Vagina (tissue), 2 donors: ENCODE data around the gene TMC1. TPM values are rescaled to one million over a fixed set of nuclear protein-coding genes. Genes with fewer than 3 reads are reported as not detected.

Experiments used
- DNase-seq, 2 donors: peaks; one replicate each; pipeline ENCODE4 v3.0.0-alpha.2; 2017; ENCODE audit errors: extremely low spot score in 2 of 2
- H3K27ac ChIP-seq: fragments of 200-600 bp; sonication (generic); one replicate; pipeline ENCODE4 v1.5.1; 2019
- H3K27me3 ChIP-seq: fragments of 200-600 bp; sonication (generic); one replicate; pipeline ENCODE4 v1.5.1; 2019
- H3K36me3 ChIP-seq, 2 donors: fragments of 200-600 bp; sonication (generic); one replicate each; pipeline ENCODE4 v1.5.1; 2017 to 2019
- H3K4me1 ChIP-seq: fragments of 200-600 bp; sonication (generic); one replicate; pipeline ENCODE4 v1.5.1; 2019
- H3K4me3 ChIP-seq, 2 donors: fragments of 200-600 bp; sonication (generic); 1 replicate in 1 of 2; 2 replicates in 1 of 2; pipeline ENCODE4 v1.5.1; 2016 to 2019
- H3K9me3 ChIP-seq: fragments of 200-600 bp; sonication (generic); one replicate; pipeline ENCODE4 v1.5.1; 2019
- CTCF ChIP-seq, 3 experiments: fragments of 450-650 bp in 2 of 3; fragments of 200-600 bp in 1 of 3; sonication (generic) in 1 of 3; IDR thresholded peaks; one replicate each; pipeline ENCODE4 v1.5.1; 2017 to 2019; ENCODE audit warnings: antibody characterized with exemption in 3 of 3, mild to moderate bottlenecking in 2 of 3, moderate library complexity in 2 of 3
- POLR2A ChIP-seq, 2 donors: fragments of 450-650 bp; IDR thresholded peaks; one replicate each; pipeline ENCODE4 v1.6.1; 2017; ENCODE audit warnings: antibody characterized with exemption in 2 of 2, mild to moderate bottlenecking in 2 of 2, moderate library complexity in 2 of 2
- POLR2AphosphoS5 ChIP-seq, 2 donors: sonication (generic); formaldehyde crosslinking; IDR thresholded peaks; one replicate each; pipeline ENCODE4 v1.9.0; 2017; ENCODE audit warnings: antibody characterized with exemption in 2 of 2, mild to moderate bottlenecking in 2 of 2, low read depth in 1 of 2; ENCODE audit not compliant: insufficient read depth in 1 of 2
- intact Hi-C: fragments of 100-400 bp; cut with DNase I; formaldehyde crosslinking; loops from one replicate; pipeline ENCODE4 v1.15.1; 2023
- total RNA-seq: library from RNA; depleted of rRNA; stranded (reverse); fragments of >200 nt; gene quantifications from one replicate; pipeline ENCODE4 v1.2.3, GENCODE V29; 2016

TMC1 gene
- total RNA-seq, 1 donor from 2014 or later, result not detected

- TF ChIP-seq POLR2AphosphoS5 (IDR thresholded peaks at IDR 0.05; ENCODE audit: insufficient read depth in 1 of 2, low read depth in 1 of 2) (no peak), CTCF (IDR thresholded peaks at IDR 0.05) (no peak), POLR2A (IDR thresholded peaks at IDR 0.05) (no peak)
- no peak overlapping the region for H3K4me3 ChIP-seq
- no peaks in the 10 kb centered on the region for H3K9me3 ChIP-seq
- H3K27ac ChIP-seq, result no peak overlapping the region
- H3K36me3 ChIP-seq, result no peaks in the 10 kb centered on the region
- H3K4me1 ChIP-seq, result no peaks in the 10 kb centered on the region
- H3K27me3 ChIP-seq, result no peaks in the 10 kb centered on the region
- intact Hi-C loops, result no loop called here
- DNase-seq, result no peak
Observed at GRCh38 chr9:72687331-72687730, 165.9 kb downstream of the TMC1 start.

- intact Hi-C loops, result no loop called here
- no peak for TF ChIP-seq CTCF (IDR thresholded peaks at IDR 0.05)
- TF ChIP-seq POLR2AphosphoS5 (IDR thresholded peaks at IDR 0.05; ENCODE audit: insufficient read depth in 1 of 2, low read depth in 1 of 2), result no peak
- TF ChIP-seq POLR2A (IDR thresholded peaks at IDR 0.05), result no peak
- DNase-seq, result no peak
Observed at GRCh38 chr9:72691671-72692070, 170.3 kb downstream of the TMC1 start.

DNA sequence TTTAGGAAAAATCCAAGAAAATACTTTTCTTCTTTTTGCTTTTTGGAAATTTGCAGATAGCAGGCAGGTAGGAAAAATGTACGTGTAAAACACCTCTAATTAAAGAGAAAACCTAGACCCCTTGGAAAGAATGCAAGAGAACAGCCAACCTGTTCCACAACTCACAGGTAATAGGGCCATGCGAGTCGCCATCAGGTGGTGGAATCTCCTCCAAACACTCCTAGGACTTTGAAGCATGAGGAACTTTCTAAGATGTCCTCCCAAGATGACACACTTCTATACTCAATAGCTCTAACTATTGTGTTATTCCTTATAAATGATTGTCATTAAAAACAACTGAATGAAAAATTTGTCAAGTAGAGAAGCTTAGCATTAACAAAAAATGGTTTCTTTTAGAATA is 174.0 kb downstream of the TMC1 start:
- DNase-seq, result no peak
- Histone ChIP-seq H3K27ac (no peak overlapping the region), H3K4me3 (no peak overlapping the region), H3K36me3 (no peaks in the 10 kb centered on the region), H3K27me3 (no peaks in the 10 kb centered on the region), H3K4me1 (no peaks in the 10 kb centered on the region), H3K9me3 (no peaks in the 10 kb centered on the region)
- intact Hi-C loops, result no loop called here
- TF ChIP-seq POLR2A (IDR thresholded peaks at IDR 0.05) (no peak), CTCF (IDR thresholded peaks at IDR 0.05) (no peak)

More at GRCh38 chr9:72691671-72692070, 170.3 kb downstream of the TMC1 start:
- H3K36me3 ChIP-seq, result no peaks in the 10 kb centered on the region
- H3K27ac ChIP-seq, result no peak overlapping the region
- H3K4me1 ChIP-seq, result no peaks in the 10 kb centered on the region
- no peaks in the 10 kb centered on the region for H3K27me3 ChIP-seq
- no peak overlapping the region for H3K4me3 ChIP-seq
- no peaks in the 10 kb centered on the region for H3K9me3 ChIP-seq

- intact Hi-C loops, result no loop called here
- H3K36me3 ChIP-seq, result no peaks in the 10 kb centered on the region
- no peaks in the 10 kb centered on the region for H3K4me1 ChIP-seq
- no peak overlapping the region for H3K4me3 ChIP-seq
- no peaks in the 10 kb centered on the region for H3K27me3 ChIP-seq
- DNase-seq, result no peak
- H3K9me3 ChIP-seq, result no peaks in the 10 kb centered on the region
- H3K27ac ChIP-seq, result no peak overlapping the region
- TF ChIP-seq CTCF (IDR thresholded peaks at IDR 0.05), result no peak
- TF ChIP-seq POLR2A (IDR thresholded peaks at IDR 0.05), result no peak
Observed at GRCh38 chr9:72696511-72696910, 175.1 kb downstream of the TMC1 start.

- no peak overlapping the region for H3K4me3 ChIP-seq
- H3K36me3 ChIP-seq, result no peaks in the 10 kb centered on the region
- intact Hi-C loops, result no loop called here
- no peaks in the 10 kb centered on the region for H3K27me3 ChIP-seq
- no peak overlapping the region for H3K27ac ChIP-seq
- TF ChIP-seq POLR2A (IDR thresholded peaks at IDR 0.05) (no peak), POLR2AphosphoS5 (IDR thresholded peaks at IDR 0.05; ENCODE audit: insufficient read depth in 1 of 2, low read depth in 1 of 2) (no peak), CTCF (IDR thresholded peaks at IDR 0.05) (no peak)
- no peaks in the 10 kb centered on the region for H3K4me1 ChIP-seq
- DNase-seq, result no peak
- H3K9me3 ChIP-seq, result no peaks in the 10 kb centered on the region
Observed at GRCh38 chr9:72701510-72701909, 180.1 kb downstream of the TMC1 start.
